Neural progenitor cell (in vitro differentiated cells): ENCODE measurements around the gene FGF11. TPM values are rescaled to one million over a fixed set of nuclear protein-coding genes. Genes with fewer than 3 reads are reported as not detected.
A peak's percentile ranks its signal among the peaks of the same experiment; 100 is the strongest.

ENCODE experiments used
- DNase-seq: peaks from one replicate; pipeline ENCODE4 v3.0.0-alpha.2; 2016; ENCODE audit warnings: low spot score
- H2AFZ ChIP-seq: fragments of 200-600 bp; sonication (generic); replicated peaks from 2 replicates; pipeline ENCODE4 v1.6.1; 2016; ENCODE audit warnings: antibody characterized with exemption
- H3F3A ChIP-seq: fragments of 200-600 bp; sonication (generic); 2 replicates; pipeline ENCODE4 v1.6.1; 2016; ENCODE audit warnings: antibody characterized with exemption, low read depth
- H3K27ac ChIP-seq: fragments of 200-600 bp; sonication (generic); 2 replicates; pipeline ENCODE4 v1.5.1; 2016; ENCODE audit warnings: mild to moderate bottlenecking
- H3K27me3 ChIP-seq: fragments of 200-600 bp; sonication (generic); 2 replicates; pipeline ENCODE4 v1.6.1; 2016; ENCODE audit warnings: mild to moderate bottlenecking, moderate library complexity
- H3K36me3 ChIP-seq: fragments of 200-600 bp; sonication (generic); 2 replicates; pipeline ENCODE4 v1.5.1; 2016
- H3K4me1 ChIP-seq: fragments of 200-600 bp; sonication (generic); 2 replicates; pipeline ENCODE4 v1.6.1; 2016; ENCODE audit warnings: mixed run types
- H3K4me2 ChIP-seq: fragments of 200-600 bp; sonication (generic); 2 replicates; pipeline ENCODE4 v1.6.1; 2016
- H3K4me3 ChIP-seq: fragments of 200-600 bp; sonication (generic); 2 replicates; pipeline ENCODE4 v1.5.1; 2016
- H3K79me2 ChIP-seq: fragments of 200-600 bp; sonication (generic); 2 replicates; pipeline ENCODE4 v1.6.1; 2016; ENCODE audit warnings: low read depth
- H3K9ac ChIP-seq: fragments of 200-600 bp; sonication (generic); 2 replicates; pipeline ENCODE4 v1.6.1; 2016
- H3K9me3 ChIP-seq: fragments of 200-600 bp; sonication (generic); 2 replicates; pipeline ENCODE4 v1.5.1; 2016; ENCODE audit warnings: low read depth
- H4K20me1 ChIP-seq: fragments of 200-600 bp; sonication (generic); 2 replicates; pipeline ENCODE4 v1.6.1; 2016; ENCODE audit warnings: low read depth
- H3K27ac Mint-ChIP-seq: 3 replicates; pipeline ENCODE4 v1.8.0; 2021; ENCODE audit warnings: mixed read lengths
- H3K27me3 Mint-ChIP-seq: 2 replicates; pipeline ENCODE4 v1.8.0; 2022; ENCODE audit warnings: low read depth, mild to moderate bottlenecking, inconsistent platforms, moderate library complexity, mixed read lengths; ENCODE audit not compliant: insufficient read depth
- H3K36me3 Mint-ChIP-seq: 3 replicates; pipeline ENCODE4 v1.8.0; 2021; ENCODE audit warnings: mixed read lengths
- H3K4me1 Mint-ChIP-seq: 3 replicates; pipeline ENCODE4 v1.8.0; 2021; ENCODE audit warnings: mixed read lengths
- H3K4me3 Mint-ChIP-seq: 3 replicates; pipeline ENCODE4 v1.8.0; 2021; ENCODE audit warnings: mild to moderate bottlenecking, moderate library complexity, mixed read lengths
- H3K9me3 Mint-ChIP-seq: 3 replicates; pipeline ENCODE4 v1.8.0; 2020; ENCODE audit warnings: mixed read lengths
- CTCF ChIP-seq: fragments of 200-600 bp; sonication (generic); IDR thresholded peaks from 2 replicates; pipeline ENCODE4 v1.5.1; 2017; ENCODE audit warnings: antibody characterized with exemption, mild to moderate bottlenecking
- EZH2 ChIP-seq: fragments of 200-600 bp; sonication (generic); IDR thresholded peaks from 2 replicates; pipeline ENCODE4 v1.6.1; 2017; ENCODE audit warnings: antibody characterized with exemption, mild to moderate bottlenecking, moderate library complexity
- EZH2phosphoT487 ChIP-seq: fragments of 200-600 bp; sonication (generic); IDR thresholded peaks from 2 replicates; pipeline ENCODE4 v1.6.1; 2017; ENCODE audit warnings: antibody characterized with exemption
- total RNA-seq: library from RNA; depleted of rRNA; stranded (reverse); fragments of >200 nt; gene quantifications from 2 replicates; pipeline ENCODE4 v1.2.3, GENCODE V29; 2015; ENCODE audit warnings: low replicate concordance

Gene FGF11
- total RNA-seq, 1 donor from 2014 or later: 7.6 TPM

- H3K4me1 ChIP-seq: peaks cover 13% of the 10 kb centered on the region
- no peaks in the 10 kb centered on the region for H3K79me2 ChIP-seq
- Mint-ChIP-seq H3K36me3 (peaks cover 20% of the 10 kb centered on the region), H3K4me1 (peaks cover 41% of the 10 kb centered on the region), H3K27me3 (peaks cover 18% of the 10 kb centered on the region), H3K27ac (peak within 1 kb of the TSS; percentile 88), H3K9me3 (no peaks in the 10 kb centered on the region), H3K4me3 (peak within 1 kb of the TSS; percentile 74)
- no peaks in the 10 kb centered on the region for H3K36me3 ChIP-seq
- no peak within 1 kb of the TSS for H3K4me3 ChIP-seq
- TF ChIP-seq CTCF: no peak
- TF ChIP-seq EZH2phosphoT487: no peak
- no peak for TF ChIP-seq EZH2
- H3K27ac ChIP-seq: peak within 1 kb of the TSS; percentile 53
- no peaks in the 10 kb centered on the region for H3K27me3 ChIP-seq
- no peaks in the 10 kb centered on the region for H3K9me3 ChIP-seq
- no peak within 1 kb of the TSS for H2AFZ ChIP-seq
- no peak within 1 kb of the TSS for H3K9ac ChIP-seq
- peaks cover 35% of the 10 kb centered on the region for H4K20me1 ChIP-seq
- peak within 1 kb of the TSS; percentile 18 for H3K4me2 ChIP-seq
- H3F3A ChIP-seq: no peaks in the 10 kb centered on the region
- DNase-seq: peak; percentile 69
Observed at GRCh38 chr17:7419819-7420610, 19.3 kb upstream of the FGF11 start, which contains the start of gene SPEM1. SPEM1 (plus strand) TSS chr17:7420324; CDS start chr17:7420385, 61 bp downstream.

GRCh38 chr17:7421186-7421585 lies 18.1 kb upstream of the FGF11 start:
- TF ChIP-seq EZH2phosphoT487 (no peak), CTCF (no peak), EZH2 (no peak)
- DNase-seq: no peak
- peaks cover 31% of the 10 kb centered on the region for H4K20me1 ChIP-seq

GRCh38 chr17:7423679-7424078 lies 15.6 kb upstream of the FGF11 start:
- Histone ChIP-seq H4K20me1 (peaks cover 16% of the 10 kb centered on the region), H3K9ac (no peak overlapping the region), H3K4me1 (peaks cover 13% of the 10 kb centered on the region), H3K4me2 (no peak overlapping the region), H3K9me3 (no peaks in the 10 kb centered on the region), H3K4me3 (no peak overlapping the region), H3F3A (no peaks in the 10 kb centered on the region), H3K36me3 (no peaks in the 10 kb centered on the region), H3K27ac (no peak overlapping the region), H3K27me3 (no peaks in the 10 kb centered on the region), H2AFZ (no peak overlapping the region), H3K79me2 (no peaks in the 10 kb centered on the region)
- H3K27me3 Mint-ChIP-seq: peaks cover 17% of the 10 kb centered on the region
- no peaks in the 10 kb centered on the region for H3K36me3 Mint-ChIP-seq
- no peak for TF ChIP-seq CTCF
- TF ChIP-seq EZH2: no peak
- TF ChIP-seq EZH2phosphoT487: no peak
- no peak for DNase-seq
- no peaks in the 10 kb centered on the region for H3K9me3 Mint-ChIP-seq
- H3K27ac Mint-ChIP-seq: peak overlapping the region; percentile 7
- peak overlapping the region; percentile 2 for H3K4me3 Mint-ChIP-seq
- H3K4me1 Mint-ChIP-seq: peaks cover 30% of the 10 kb centered on the region

More at GRCh38 chr17:7421186-7421585, 18.1 kb upstream of the FGF11 start:
- Histone ChIP-seq H3K36me3 (no peaks in the 10 kb centered on the region), H3F3A (no peaks in the 10 kb centered on the region), H3K9me3 (no peaks in the 10 kb centered on the region), H3K4me1 (peaks cover 13% of the 10 kb centered on the region), H3K27ac (no peak overlapping the region), H3K4me2 (no peak overlapping the region), H2AFZ (no peak overlapping the region), H3K4me3 (no peak overlapping the region), H3K27me3 (no peaks in the 10 kb centered on the region), H3K79me2 (no peaks in the 10 kb centered on the region), H3K9ac (no peak overlapping the region)
- Mint-ChIP-seq H3K9me3 (no peaks in the 10 kb centered on the region), H3K36me3 (peaks cover 13% of the 10 kb centered on the region), H3K27ac (peak overlapping the region; percentile 88), H3K4me3 (peak overlapping the region; percentile 74), H3K27me3 (peaks cover 20% of the 10 kb centered on the region), H3K4me1 (peaks cover 43% of the 10 kb centered on the region)
